ENCODE measurements around the gene RCBTB2.

Gene RCBTB2

GRCh38 chr13:48547663-48548092 lies 14.8 kb upstream of the RCBTB2 start:
- TF ChIP-seq REST (IDR thresholded peaks at IDR 0.05; ENCODE audit: insufficient read depth in 1 of 2, low read depth in 2 of 2, low read length in 2 of 2) (no peak), FOXP2 (optimal IDR thresholded peaks at IDR 0.05; ENCODE audit: borderline replicate concordance, extremely low read depth, extremely low read length, insufficient read depth) (no peak), SIN3A (IDR thresholded peaks at IDR 0.05; ENCODE audit: borderline replicate concordance, insufficient read depth, low read length) (no peak), TAF1 (IDR thresholded peaks at IDR 0.05; ENCODE audit: borderline replicate concordance, insufficient read depth, low read length) (no peak), POLR2AphosphoS5 (IDR thresholded peaks at IDR 0.05; ENCODE audit: low read depth, low read length) (no peak)

- TF ChIP-seq POLR2AphosphoS5 (IDR thresholded peaks at IDR 0.05; ENCODE audit: low read depth, low read length) (no peak), REST (IDR thresholded peaks at IDR 0.05; ENCODE audit: insufficient read depth in 1 of 2, low read depth in 2 of 2, low read length in 2 of 2) (no peak), FOXP2 (optimal IDR thresholded peaks at IDR 0.05; ENCODE audit: borderline replicate concordance, extremely low read depth, extremely low read length, insufficient read depth) (no peak), SIN3A (IDR thresholded peaks at IDR 0.05; ENCODE audit: borderline replicate concordance, insufficient read depth, low read length) (no peak), TAF1 (IDR thresholded peaks at IDR 0.05; ENCODE audit: borderline replicate concordance, insufficient read depth, low read length) (no peak)
Observed at GRCh38 chr13:48545608-48546007, 12.7 kb upstream of the RCBTB2 start.

- TF ChIP-seq SIN3A (IDR thresholded peaks at IDR 0.05; ENCODE audit: borderline replicate concordance, insufficient read depth, low read length) (no peak), POLR2AphosphoS5 (IDR thresholded peaks at IDR 0.05; ENCODE audit: low read depth, low read length) (no peak), REST (IDR thresholded peaks at IDR 0.05; ENCODE audit: insufficient read depth in 1 of 2, low read depth in 2 of 2, low read length in 2 of 2) (no peak), FOXP2 (optimal IDR thresholded peaks at IDR 0.05; ENCODE audit: borderline replicate concordance, extremely low read depth, extremely low read length, insufficient read depth) (no peak), TAF1 (IDR thresholded peaks at IDR 0.05; ENCODE audit: borderline replicate concordance, insufficient read depth, low read length) (no peak)
Observed at GRCh38 chr13:48542581-48543341, 9.9 kb upstream of the RCBTB2 start.

- no peak for TF ChIP-seq REST (IDR thresholded peaks at IDR 0.05; ENCODE audit: insufficient read depth in 1 of 2, low read depth in 2 of 2, low read length in 2 of 2)
- TF ChIP-seq POLR2AphosphoS5 (IDR thresholded peaks at IDR 0.05; ENCODE audit: low read depth, low read length), result no peak
- TF ChIP-seq TAF1 (IDR thresholded peaks at IDR 0.05; ENCODE audit: borderline replicate concordance, insufficient read depth, low read length), result no peak
- no peak for TF ChIP-seq FOXP2 (optimal IDR thresholded peaks at IDR 0.05; ENCODE audit: borderline replicate concordance, extremely low read depth, extremely low read length, insufficient read depth)
- no peak for TF ChIP-seq SIN3A (IDR thresholded peaks at IDR 0.05; ENCODE audit: borderline replicate concordance, insufficient read depth, low read length)
Observed at GRCh38 chr13:48542138-48542537, 9.3 kb upstream of the RCBTB2 start.
